Naive thymus-derived CD8-positive, alpha-beta T cell (primary cell): ENCODE data around the gene TDP1. TPM values are rescaled to one million over a fixed set of nuclear protein-coding genes. Genes with fewer than 3 reads are reported as not detected.
A peak's percentile ranks its signal among the peaks of the same experiment; 100 is the strongest.

Source experiments
- ATAC-seq, 2 donors: fragments of 150-1000 bp; cut with Tn5 transposase in 1 of 2; sonication (Bioruptor Pico), chemical (Tn5 transposase) in 1 of 2; 1 replicate in 1 of 2; 2 replicates in 1 of 2; pipeline ENCODE4 v1.10.0; 2021; ENCODE audit warnings: mild to moderate bottlenecking in 2 of 2, moderate library complexity in 2 of 2
- POLR2A ChIA-PET: fragments of 350-600 bp; sonication (Branson Sonifier 250); formaldehyde crosslinking; loops from one replicate; lab custom pipeline; 2021; ENCODE audit warnings: antibody characterized with exemption; lab: Charles Lee
- DNase-seq, 10 donors: peaks; one replicate each; pipeline versions ENCODE4 v3.0.0 to v3.0.0-alpha.2; 2020 to 2022
- H3K27ac Mint-ChIP-seq, 10 donors: one replicate each; pipeline ENCODE4 v1.8.0; 2020 to 2022; ENCODE audit warnings: mild to moderate bottlenecking in 10 of 10, mixed read lengths in 10 of 10, moderate library complexity in 4 of 10, inconsistent platforms in 1 of 10
- H3K27me3 Mint-ChIP-seq, 5 donors: one replicate each; pipeline ENCODE4 v1.8.0; 2021 to 2022; ENCODE audit warnings: mixed read lengths in 5 of 5
- H3K36me3 Mint-ChIP-seq, 3 donors: one replicate each; pipeline ENCODE4 v1.8.0; 2020 to 2022; ENCODE audit warnings: mixed read lengths in 3 of 3, mild to moderate bottlenecking in 2 of 3, inconsistent platforms in 1 of 3
- H3K4me1 Mint-ChIP-seq, 4 donors: one replicate each; pipeline ENCODE4 v1.8.0; 2021 to 2022; ENCODE audit warnings: mixed read lengths in 4 of 4
- H3K4me3 Mint-ChIP-seq, 10 donors: one replicate each; pipeline ENCODE4 v1.8.0; 2020 to 2022; ENCODE audit warnings: mild to moderate bottlenecking in 10 of 10, mixed read lengths in 10 of 10, moderate library complexity in 6 of 10, inconsistent platforms in 1 of 10
- H3K9me3 Mint-ChIP-seq, 9 donors: one replicate each; pipeline ENCODE4 v1.8.0; 2020 to 2022; ENCODE audit warnings: mixed read lengths in 9 of 9, mild to moderate bottlenecking in 3 of 9, inconsistent platforms in 1 of 9, moderate library complexity in 1 of 9
- polyA plus RNA-seq, 3 donors: library from polyadenylated mRNA; unstranded; fragments of 300-500 nt; fragmentation: Illumina TruSeq; gene quantifications; one replicate each; pipeline ENCODE4 v1.2.3, GENCODE V29; 2021
- total RNA-seq, 8 experiments: library from RNA in 2 of 8; stranded (reverse) in 2 of 8; gene quantifications; one replicate each; pipeline ENCODE4 v1.2.3 and lab custom pipeline; 2021 to 2026

TDP1 gene
- total RNA-seq (10 to 100 TPM; 53.7 to 54.5 TPM), polyA plus RNA-seq (10 to 100 TPM; 36.7 to 46.4 (median 44.0) TPM), total RNA-seq (lab: John Stamatoyannopoulos, UW) (59.1 to 182 (median 101) reads per million in 6 experiments)

DNA sequence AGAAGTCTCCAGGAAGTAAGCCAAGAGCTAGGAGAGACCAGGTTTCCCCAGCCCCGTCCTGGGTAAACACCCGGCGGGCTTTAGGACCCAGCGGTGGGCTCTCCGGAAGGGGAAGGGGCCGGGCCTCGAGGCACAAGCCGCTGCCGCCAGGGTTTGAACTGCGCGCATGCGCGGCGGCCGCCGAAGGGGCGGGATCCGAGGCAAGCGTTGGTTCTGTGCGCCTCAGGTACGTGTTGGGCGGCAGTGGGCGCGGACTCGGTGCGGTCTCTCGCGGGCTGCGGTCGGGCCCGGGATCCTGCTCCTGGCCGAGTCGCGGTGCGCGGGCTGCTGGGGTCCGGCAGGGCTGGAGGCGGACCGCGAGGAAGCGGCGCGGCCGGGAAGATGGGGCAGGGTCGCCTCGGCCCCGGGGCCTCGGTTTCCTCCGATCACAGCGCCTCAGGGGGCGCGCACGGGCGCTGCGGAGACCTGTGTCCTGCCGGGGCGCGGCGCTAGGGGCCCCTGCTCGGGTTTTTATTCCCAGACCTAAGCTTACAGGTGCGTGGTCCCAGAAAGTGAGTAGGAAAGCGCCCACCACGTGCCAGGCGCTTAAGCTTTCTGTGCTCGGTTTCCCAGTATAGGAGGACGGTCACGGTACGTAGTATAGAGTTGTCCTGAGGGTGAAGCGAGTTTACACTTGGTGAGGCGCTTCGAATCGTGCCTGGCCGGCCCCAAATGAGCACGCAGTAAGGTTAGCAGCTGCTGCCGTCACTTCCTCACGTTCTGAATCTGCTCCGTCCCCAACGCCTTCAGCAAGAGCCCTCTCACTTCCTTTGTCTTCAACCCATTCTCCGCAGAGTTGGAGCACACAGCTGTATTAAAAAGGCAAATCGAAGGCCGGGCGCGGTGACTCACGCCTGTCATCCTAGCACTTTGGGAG, at the start of gene TDP1:
TDP1 (plus strand) TSS at position 183 of the 916 bp plus-strand sequence. CDS start 7,188 bp downstream, outside the sequence.
- no peaks in the 10 kb centered on the region for H3K9me3 Mint-ChIP-seq
- peaks cover 0 to 17% (median 4%) of the 10 kb centered on the region in 3 donors for H3K36me3 Mint-ChIP-seq
- H3K4me3 Mint-ChIP-seq = peak within 1 kb of the TSS; percentile 81 to 98 (median 96)
- DNase-seq = peak; percentile 93 to 98 (median 96)
- H3K27me3 Mint-ChIP-seq = no peaks in the 10 kb centered on the region
- ATAC-seq = peak; percentile 68 to 69
- H3K4me1 Mint-ChIP-seq = peaks cover 21 to 64% (median 56%) of the 10 kb centered on the region in 4 donors
- peak within 1 kb of the TSS; percentile 94 to 99 (median 98) for H3K27ac Mint-ChIP-seq
- POLR2A ChIA-PET = interaction anchor here (0.5 to 1.7 kb wide), 8 partner anchors 9 to 426 kb away, joined by 3 to 6 read pairs (median 4); partner anchors contain the start of gene PSMC1

DNA sequence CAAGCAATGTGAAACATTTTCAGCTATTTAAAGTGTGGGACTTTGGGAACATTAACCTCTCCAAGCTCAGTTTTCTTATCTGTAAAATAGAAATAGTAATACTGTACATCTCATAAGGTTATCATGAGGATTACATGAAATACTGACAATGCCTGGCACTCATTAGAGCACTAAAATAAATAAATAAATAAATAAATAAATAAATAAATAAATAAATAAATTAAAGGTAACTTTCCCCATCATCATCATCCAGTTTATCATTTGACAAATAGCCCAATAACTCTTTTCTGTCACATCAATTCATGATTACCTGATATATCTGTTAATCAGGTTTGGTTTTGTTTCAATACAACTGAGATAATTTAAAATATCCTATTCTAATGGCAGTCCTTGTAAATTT, 49.7 kb upstream of the TDP1 start:
- Mint-ChIP-seq H3K27me3 (peaks cover 0 to 17% (median 6%) of the 10 kb centered on the region in 5 donors), H3K27ac (no peak overlapping the region), H3K4me3 (no peak overlapping the region), H3K36me3 (no peaks in the 10 kb centered on the region), H3K4me1 (peaks cover 9 to 17% (median 12%) of the 10 kb centered on the region in 4 donors), H3K9me3 (no peaks in the 10 kb centered on the region)
- no peak for DNase-seq
- POLR2A ChIA-PET = no interaction called here
- no peak for ATAC-seq

DNA sequence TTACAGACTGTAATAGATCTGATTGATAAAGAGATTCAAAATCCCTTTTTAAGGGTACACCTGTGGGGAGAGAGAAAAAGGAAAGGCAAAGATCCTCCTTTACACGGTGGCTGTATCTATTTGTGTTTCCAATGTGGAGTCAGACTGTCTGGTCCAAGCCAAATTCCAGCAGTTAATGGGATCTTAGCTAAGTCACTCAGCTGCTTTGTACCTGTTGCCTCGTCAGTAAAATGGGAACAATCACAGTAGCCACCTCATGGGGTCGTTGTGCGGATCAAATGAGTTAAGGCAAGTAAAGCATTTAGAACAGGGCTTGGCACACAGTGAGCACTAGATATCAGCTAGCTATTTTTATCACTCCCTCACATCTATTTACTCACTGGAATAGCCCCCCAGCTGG, 48.1 kb upstream of the TDP1 start:
- DNase-seq (no peak), ATAC-seq (no peak)
- Mint-ChIP-seq H3K4me1 (peaks cover 9 to 17% (median 12%) of the 10 kb centered on the region in 4 donors), H3K9me3 (no peaks in the 10 kb centered on the region), H3K27me3 (peaks cover 0 to 17% (median 2%) of the 10 kb centered on the region in 5 donors), H3K27ac (no peak overlapping the region), H3K4me3 (no peak overlapping the region), H3K36me3 (no peaks in the 10 kb centered on the region)
- POLR2A ChIA-PET = no interaction called here

DNA sequence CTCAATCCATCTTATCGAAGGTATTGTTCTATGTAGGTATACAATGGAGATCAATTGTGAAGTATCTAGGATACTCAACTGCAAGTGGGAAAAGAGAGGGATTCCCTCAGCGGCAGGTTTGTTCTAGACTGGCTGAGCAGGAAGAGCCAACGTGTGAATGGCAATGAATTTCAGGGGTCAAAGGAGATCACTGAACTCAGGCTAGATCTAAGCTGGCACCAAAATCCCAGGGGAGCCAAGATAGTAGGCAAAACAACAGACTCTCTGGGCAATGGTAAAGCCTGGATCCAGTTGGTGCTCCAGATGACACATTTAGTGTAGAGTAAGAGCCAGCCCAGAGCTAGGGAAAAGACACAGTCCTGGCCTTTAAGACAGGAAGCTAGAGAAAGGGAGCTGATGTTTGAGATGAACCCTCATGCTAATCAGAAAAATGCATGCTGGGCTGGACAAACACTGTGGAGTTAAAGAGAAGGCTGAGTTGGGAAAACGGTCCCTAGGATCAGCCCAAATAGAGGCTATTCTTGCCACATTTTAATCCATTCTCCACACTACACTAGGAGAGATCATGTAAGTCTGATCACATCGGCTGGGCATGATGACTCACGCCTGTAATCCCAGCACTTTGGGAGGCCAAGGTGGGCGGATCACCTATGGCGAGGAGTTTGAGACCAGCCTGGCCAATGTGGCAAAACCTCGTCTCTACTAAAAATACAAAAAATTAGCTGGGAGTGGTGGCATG, 46.8 kb upstream of the TDP1 start:
- H3K27ac Mint-ChIP-seq = no peak overlapping the region
- no peak overlapping the region for H3K4me3 Mint-ChIP-seq
- ATAC-seq = no peak
- H3K9me3 Mint-ChIP-seq = no peaks in the 10 kb centered on the region
- peaks cover 2 to 5% (median 4%) of the 10 kb centered on the region in 4 donors for H3K4me1 Mint-ChIP-seq
- no peaks in the 10 kb centered on the region for H3K36me3 Mint-ChIP-seq
- peaks cover 0 to 17% (median 2%) of the 10 kb centered on the region in 5 donors for H3K27me3 Mint-ChIP-seq
- POLR2A ChIA-PET = interaction anchor here (0.6 kb wide), 1 partner anchor 732 kb away, joined by 4 read pairs; no protein-coding TSS in a partner anchor
- DNase-seq = no peak

DNA sequence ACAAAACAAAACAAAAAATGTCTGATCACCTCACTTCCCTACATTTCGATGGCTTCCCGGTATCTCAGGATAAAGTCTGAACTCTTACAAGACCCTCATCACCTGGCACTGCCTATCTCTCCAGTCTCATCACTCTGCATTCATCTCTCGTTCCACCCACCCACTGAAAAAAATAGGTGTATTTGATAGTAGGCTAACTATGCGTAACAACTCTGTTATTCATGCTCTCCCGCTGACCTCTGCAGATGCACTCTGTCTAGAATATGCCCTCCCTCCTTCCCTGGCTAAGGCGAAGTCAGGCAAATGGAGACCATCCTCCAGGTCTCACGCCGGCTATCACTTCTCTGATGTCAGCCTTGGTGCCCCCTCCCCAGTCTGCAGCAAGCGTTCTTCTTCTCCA, 46.1 kb upstream of the TDP1 start:
- H3K9me3 Mint-ChIP-seq = no peaks in the 10 kb centered on the region
- POLR2A ChIA-PET = no interaction called here
- peaks cover 0 to 17% (median 2%) of the 10 kb centered on the region in 5 donors for H3K27me3 Mint-ChIP-seq
- no peaks in the 10 kb centered on the region for H3K36me3 Mint-ChIP-seq
- DNase-seq (no peak), ATAC-seq (no peak)
- H3K4me1 Mint-ChIP-seq = peaks cover 0 to 2% (median 0%) of the 10 kb centered on the region in 4 donors
- no peak overlapping the region for H3K4me3 Mint-ChIP-seq
- no peak overlapping the region for H3K27ac Mint-ChIP-seq

DNA sequence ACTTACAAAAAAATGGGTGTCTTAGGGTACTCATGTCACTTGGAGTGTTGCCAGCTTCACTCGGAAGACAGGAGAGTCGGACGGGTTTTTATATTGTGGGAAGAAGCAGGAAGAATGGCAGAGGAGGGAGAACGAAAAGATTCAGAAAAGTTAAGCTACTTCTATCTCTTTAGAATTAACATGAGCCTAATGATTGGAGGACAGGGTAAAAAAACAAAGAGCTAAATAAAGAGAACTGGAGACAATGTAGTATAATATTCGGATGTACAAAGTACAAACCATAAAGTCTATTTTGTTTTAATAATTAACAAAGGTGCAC, 45.1 kb upstream of the TDP1 start:
- no peak for ATAC-seq
- Mint-ChIP-seq H3K27ac (no peak overlapping the region), H3K36me3 (no peaks in the 10 kb centered on the region), H3K4me1 (peaks cover 0 to 5% (median 3%) of the 10 kb centered on the region in 4 donors), H3K9me3 (no peaks in the 10 kb centered on the region), H3K27me3 (peaks cover 0 to 12% (median 4%) of the 10 kb centered on the region in 5 donors), H3K4me3 (no peak overlapping the region)
- POLR2A ChIA-PET = no interaction called here
- DNase-seq = no peak

DNA sequence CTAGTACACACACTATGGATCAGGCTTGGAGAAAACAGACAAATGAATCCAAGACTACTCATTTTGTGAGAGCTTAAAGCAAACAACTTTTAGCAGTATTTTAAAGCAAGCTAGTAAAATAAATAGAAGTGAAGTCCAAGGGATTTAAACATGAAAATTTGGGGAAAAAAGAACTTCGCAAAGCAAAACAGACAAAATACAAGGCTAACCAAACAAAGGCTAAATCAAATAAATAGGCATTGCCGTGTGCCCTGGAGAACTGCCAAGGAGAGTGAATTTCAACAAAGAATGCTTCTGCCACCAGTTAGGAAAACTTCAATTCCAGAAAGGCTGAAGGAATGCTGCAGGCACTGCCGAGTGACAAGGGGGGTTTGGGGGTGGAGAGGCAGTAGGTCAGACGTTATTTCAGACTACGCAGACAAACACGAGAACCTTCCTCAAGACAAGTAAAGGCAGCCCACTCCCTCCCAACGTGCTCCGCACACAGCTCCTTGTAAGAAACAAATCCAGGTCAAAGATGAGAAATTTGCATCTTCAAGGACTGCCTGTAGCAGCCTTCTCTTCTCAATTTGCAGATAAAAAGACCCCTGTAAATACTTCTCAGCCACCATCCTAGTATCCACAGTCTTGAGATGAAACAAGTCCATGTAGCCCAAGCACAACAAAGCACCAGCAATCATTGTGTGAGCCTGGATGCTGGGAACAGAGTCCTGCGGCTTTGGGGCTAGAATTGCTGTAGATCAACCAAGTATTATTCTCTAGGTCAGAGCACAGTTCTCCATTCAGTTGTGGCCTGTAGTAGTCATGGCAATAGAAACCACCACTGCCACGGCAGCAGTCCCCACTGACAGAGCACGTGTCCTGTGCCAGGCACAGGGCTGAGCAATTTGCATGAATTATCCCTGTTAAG, 44.5 kb upstream of the TDP1 start:
- ATAC-seq (no peak), DNase-seq (no peak)
- H3K27me3 Mint-ChIP-seq = peaks cover 0 to 10% (median 4%) of the 10 kb centered on the region in 5 donors
- H3K27ac Mint-ChIP-seq = no peak overlapping the region
- H3K9me3 Mint-ChIP-seq = no peaks in the 10 kb centered on the region
- POLR2A ChIA-PET = no interaction called here
- H3K4me1 Mint-ChIP-seq = peaks cover 0 to 5% (median 3%) of the 10 kb centered on the region in 4 donors
- H3K4me3 Mint-ChIP-seq = no peak overlapping the region
- H3K36me3 Mint-ChIP-seq = no peaks in the 10 kb centered on the region

DNA sequence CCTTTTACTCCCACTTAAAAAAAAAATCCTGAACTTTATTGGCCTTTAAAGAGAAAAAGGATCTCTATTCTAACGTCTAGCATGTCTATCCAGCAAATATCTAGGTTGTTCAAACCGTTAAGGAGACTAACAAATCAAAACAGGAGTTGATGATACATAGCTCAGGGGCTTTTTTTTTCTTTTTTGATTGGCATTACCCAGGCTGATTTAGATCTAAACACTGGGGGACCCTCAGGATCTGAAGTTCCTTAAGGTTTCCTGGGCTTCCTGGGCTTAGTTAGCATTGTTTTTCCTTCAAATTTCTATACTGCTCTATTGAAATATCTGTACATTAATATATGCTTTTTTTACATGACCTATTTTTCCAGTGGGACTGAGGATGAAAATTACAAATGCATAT, 43.5 kb upstream of the TDP1 start:
- no peak for DNase-seq
- H3K4me1 Mint-ChIP-seq = peaks cover 0 to 5% (median 3%) of the 10 kb centered on the region in 4 donors
- POLR2A ChIA-PET = no interaction called here
- H3K4me3 Mint-ChIP-seq = no peak overlapping the region
- no peaks in the 10 kb centered on the region for H3K36me3 Mint-ChIP-seq
- H3K27me3 Mint-ChIP-seq = peaks cover 0 to 10% (median 4%) of the 10 kb centered on the region in 5 donors
- ATAC-seq = no peak
- no peaks in the 10 kb centered on the region for H3K9me3 Mint-ChIP-seq
- H3K27ac Mint-ChIP-seq = no peak overlapping the region

DNA sequence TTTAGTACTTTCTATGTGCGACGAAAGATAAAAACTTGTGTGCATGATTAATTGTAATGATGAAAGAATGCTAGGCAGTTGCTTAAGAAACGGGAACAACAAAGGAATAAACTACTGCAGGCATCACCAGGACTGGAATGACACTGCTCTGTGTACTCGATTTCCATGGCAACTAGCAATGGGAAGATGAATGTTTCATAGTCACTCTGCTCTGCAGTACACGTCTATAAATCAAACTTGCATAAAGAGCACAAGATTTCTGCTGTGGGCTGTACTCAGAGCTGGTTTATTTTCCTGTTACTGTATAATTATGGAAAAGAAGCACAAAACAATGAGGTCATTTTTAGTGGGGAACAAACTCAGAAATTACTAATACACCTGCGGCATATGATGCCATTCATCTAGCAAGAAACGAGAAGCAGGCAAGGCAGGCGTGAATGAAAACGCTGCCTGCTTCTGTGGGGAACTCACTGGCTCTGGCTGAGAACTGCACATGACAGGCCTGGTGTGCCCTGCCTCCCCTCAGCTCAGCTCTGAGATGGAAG, 43.0 kb upstream of the TDP1 start:
- Mint-ChIP-seq H3K4me1 (peaks cover 0 to 5% (median 3%) of the 10 kb centered on the region in 4 donors), H3K27me3 (peaks cover 0 to 10% (median 4%) of the 10 kb centered on the region in 5 donors)
- POLR2A ChIA-PET = no interaction called here

DNA sequence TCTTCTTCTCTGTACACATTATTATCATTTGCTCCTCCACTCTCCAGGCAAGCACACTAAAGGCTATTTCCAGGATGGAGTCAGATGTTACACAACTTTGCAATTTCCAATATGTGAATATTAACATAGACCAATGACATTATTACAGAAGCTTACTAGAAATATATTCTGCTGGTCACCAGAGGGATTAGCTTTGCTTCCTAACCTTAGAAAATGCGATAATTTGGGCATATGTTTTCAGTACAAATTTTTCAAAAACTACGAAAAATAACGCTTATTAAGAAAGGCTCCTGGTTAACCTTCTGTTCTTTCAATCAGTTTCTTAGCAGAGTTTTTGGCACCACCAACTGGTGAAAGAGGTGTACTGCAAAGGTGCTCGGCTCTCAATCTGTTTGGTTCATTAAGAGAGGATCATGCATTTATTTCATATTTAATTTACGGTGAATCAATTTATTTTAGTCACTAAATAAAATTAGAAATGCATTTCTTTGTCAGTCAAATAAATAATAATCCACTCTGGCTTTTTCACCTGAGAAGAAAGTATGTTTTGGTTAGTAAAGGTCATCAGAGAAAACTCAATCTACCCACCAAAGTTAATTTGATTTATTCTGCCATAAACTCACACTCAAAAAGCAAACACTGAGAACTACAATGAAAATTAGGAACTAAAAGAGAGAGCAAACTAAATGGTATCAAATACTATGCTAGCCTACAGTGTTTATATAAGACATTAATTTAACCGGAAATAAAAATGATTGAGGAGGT, 40.4 kb upstream of the TDP1 start:
- Mint-ChIP-seq H3K4me3 (no peak overlapping the region), H3K27ac (no peak overlapping the region), H3K27me3 (peaks cover 0 to 4% (median 3%) of the 10 kb centered on the region in 5 donors), H3K9me3 (no peaks in the 10 kb centered on the region), H3K4me1 (peaks cover 0 to 5% (median 3%) of the 10 kb centered on the region in 4 donors), H3K36me3 (no peaks in the 10 kb centered on the region)
- DNase-seq = peak; percentile 23 to 73 (median 58)
- ATAC-seq = peak in 1 of 2 donors; percentile 61
- POLR2A ChIA-PET = no interaction called here

More for the DNA sequence above, 43.0 kb upstream of the TDP1 start:
- no peaks in the 10 kb centered on the region for H3K36me3 Mint-ChIP-seq
- no peak for ATAC-seq
- H3K4me3 Mint-ChIP-seq = no peak overlapping the region
- no peaks in the 10 kb centered on the region for H3K9me3 Mint-ChIP-seq
- DNase-seq = no peak
- no peak overlapping the region for H3K27ac Mint-ChIP-seq

DNA sequence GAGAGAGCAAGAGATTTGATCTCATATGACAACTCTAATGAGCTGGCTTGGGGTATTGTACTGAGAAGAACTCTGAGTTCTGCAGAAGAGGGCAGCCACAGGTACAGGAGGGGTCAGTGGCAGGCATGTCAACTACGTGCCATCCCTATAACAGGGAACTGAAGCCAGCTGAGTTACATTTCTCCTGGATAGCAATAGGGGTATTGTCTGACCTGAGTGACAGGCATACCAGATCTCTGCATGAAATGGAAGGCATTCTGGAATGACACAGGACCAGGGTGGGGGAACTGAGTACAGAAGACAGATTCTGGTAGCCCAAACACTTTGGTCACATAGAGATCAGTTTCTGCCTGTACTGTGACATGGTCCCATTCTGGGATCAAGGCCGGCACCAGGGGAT, 37.0 kb upstream of the TDP1 start:
- Mint-ChIP-seq H3K27me3 (peaks cover 0 to 4% (median 0%) of the 10 kb centered on the region in 5 donors), H3K27ac (no peak overlapping the region), H3K4me1 (peaks cover 0 to 4% (median 3%) of the 10 kb centered on the region in 4 donors), H3K36me3 (no peaks in the 10 kb centered on the region), H3K4me3 (no peak overlapping the region), H3K9me3 (no peaks in the 10 kb centered on the region)
- no peak for ATAC-seq
- DNase-seq = no peak
- POLR2A ChIA-PET = no interaction called here
